CD4-positive, alpha-beta T cell (primary cell): ENCODE measurements around the gene SGSH. TPM values are rescaled to one million over a fixed set of nuclear protein-coding genes. Genes with fewer than 3 reads are reported as not detected.

Experiments
- ATAC-seq: fragments of 200-7000 bp; cut with Tn5 transposase; one replicate; pipeline ENCODE4 v1.10.0; 2022; ENCODE audit warnings: mild to moderate bottlenecking; ENCODE audit not compliant: poor library complexity
- CTCF ChIA-PET: fragments of 350-600 bp; sonication (Branson Sonifier 250); formaldehyde crosslinking; loops from one replicate; lab custom pipeline; 2021; ENCODE audit warnings: antibody characterized with exemption, inconsistent platforms; lab: Charles Lee
- POLR2A ChIA-PET: fragments of 350-600 bp; sonication (Branson Sonifier 250); formaldehyde crosslinking; loops from one replicate; lab custom pipeline; 2021; ENCODE audit warnings: antibody characterized with exemption, inconsistent platforms; lab: Charles Lee
- DNase-seq, 14 experiments: peaks; one replicate each; pipeline ENCODE4 v3.0.0-alpha.2; 2013 to 2020; ENCODE audit warnings: mixed read lengths in 2 of 14
- H3K27ac ChIP-seq, 2 donors: one replicate each; pipeline versions ENCODE4 v1.5.1 to v1.7.0; 2013; ENCODE audit warnings: low read length in 2 of 2, low read depth in 1 of 2, mild to moderate bottlenecking in 1 of 2
- H3K27me3 ChIP-seq, 2 experiments: 1 replicate in 1 of 2; 2 replicates in 1 of 2; pipeline versions ENCODE4 v1.6.1 to v1.7.0; 2013; ENCODE audit warnings: low read length in 2 of 2, control low read depth in 1 of 2, mild to moderate bottlenecking in 1 of 2, moderate library complexity in 1 of 2; ENCODE audit not compliant: insufficient read depth in 2 of 2, control insufficient read depth in 1 of 2
- H3K36me3 ChIP-seq: one replicate; pipeline ENCODE4 v1.6.1; 2013; ENCODE audit warnings: low read length, control low read depth; ENCODE audit not compliant: insufficient read depth
- H3K4me1 ChIP-seq: one replicate; pipeline ENCODE4 v1.6.1; 2013; ENCODE audit warnings: low read length, control low read depth; ENCODE audit not compliant: insufficient read depth
- H3K4me3 ChIP-seq: one replicate; pipeline ENCODE4 v1.5.1; 2013; ENCODE audit warnings: mild to moderate bottlenecking, low read length, moderate library complexity
- H3K9me3 ChIP-seq, 2 experiments: 1 replicate in 1 of 2; 2 replicates in 1 of 2; pipeline versions ENCODE4 v1.6.1 to v1.7.0; 2013; ENCODE audit warnings: low read length in 2 of 2, mild to moderate bottlenecking in 2 of 2, control low read depth in 1 of 2, moderate library complexity in 1 of 2; ENCODE audit not compliant: control insufficient read depth in 1 of 2, insufficient read depth in 1 of 2
- H3K27ac Mint-ChIP-seq: one replicate; pipeline ENCODE4 v1.8.0; 2020; ENCODE audit warnings: mixed read lengths
- H3K27me3 Mint-ChIP-seq: one replicate; pipeline ENCODE4 v1.8.0; 2021; ENCODE audit warnings: mixed read lengths
- H3K36me3 Mint-ChIP-seq: one replicate; pipeline ENCODE4 v1.8.0; 2021; ENCODE audit warnings: low read depth, mixed read lengths
- H3K4me1 Mint-ChIP-seq: one replicate; pipeline ENCODE4 v1.8.0; 2021; ENCODE audit warnings: low read depth, mixed read lengths
- H3K4me3 Mint-ChIP-seq: one replicate; pipeline ENCODE4 v1.8.0; 2020; ENCODE audit warnings: mild to moderate bottlenecking, mixed read lengths
- H3K9me3 Mint-ChIP-seq: one replicate; pipeline ENCODE4 v1.8.0; 2020; ENCODE audit warnings: mixed read lengths
- intact Hi-C, 2 experiments: fragments of 100-400 bp; cut with DNase I in 1 of 2; cut with micrococcal nuclease in 1 of 2; formaldehyde crosslinking; loops; one replicate each; pipeline versions ENCODE4 v1.15.1 to v1.9.0; 2023 to 2025; cut with DNase I, micrococcal nuclease
- total RNA-seq, 174 experiments: library from RNA in 2 of 174; stranded (reverse) in 2 of 174; gene quantifications; one replicate each; pipeline ENCODE4 v1.2.3 and lab custom pipeline; 2021 to 2026
- TF ChIP-seq, protein P1 (sequence below): fragments of 200-600 bp; IDR thresholded peaks from one replicate; pipeline ENCODE4 v1.8.0; 2022; ENCODE audit warnings: antibody characterized with exemption, mild to moderate bottlenecking

The SGSH gene
- total RNA-seq, 2 experiments from 2014 or later = 97.9 to 102 TPM

DNA sequence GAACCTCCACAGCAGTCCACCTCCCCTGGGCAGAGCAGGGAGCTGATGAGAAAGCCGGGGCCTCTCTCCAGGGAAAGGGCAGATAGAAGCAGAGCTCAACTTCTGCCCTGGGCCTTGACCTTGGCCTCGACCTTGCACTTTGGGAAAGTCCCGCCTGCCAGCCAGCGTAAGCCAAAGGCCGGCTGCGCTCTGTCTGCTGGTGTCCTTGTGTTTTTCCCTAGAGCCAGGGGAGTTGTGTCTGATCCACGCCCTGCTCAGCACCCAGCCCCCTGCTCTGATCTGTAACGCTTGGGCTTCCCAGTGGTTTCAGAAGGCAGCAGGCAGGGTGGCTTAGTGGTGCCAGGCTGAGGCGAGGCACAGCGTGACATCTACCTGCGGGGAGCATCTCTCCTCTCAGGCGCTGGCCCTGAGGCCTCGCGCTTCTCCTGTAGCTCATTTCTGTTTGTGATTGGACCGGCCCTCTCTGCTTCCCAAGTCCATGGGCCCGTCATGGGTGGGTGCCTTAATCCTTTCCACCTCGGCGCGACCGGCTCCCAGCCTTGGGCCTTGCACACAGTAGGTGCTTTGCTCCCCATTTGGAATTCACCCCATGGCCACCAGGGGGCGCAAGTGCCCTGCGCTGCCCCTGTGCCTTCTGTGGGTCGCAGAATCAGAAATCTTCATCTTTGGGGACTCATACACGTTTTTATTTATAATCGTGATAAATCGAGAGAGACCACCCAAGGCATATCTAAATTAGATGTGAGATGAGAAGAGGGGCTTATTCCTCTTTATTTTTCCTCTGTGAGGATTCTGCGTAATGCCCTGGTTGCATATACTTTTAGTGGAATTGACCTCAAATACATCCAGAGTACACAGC, 24.2 kb downstream of the SGSH start:
- Histone ChIP-seq H3K4me1 (peaks cover 4% of the 10 kb centered on the region), H3K4me3 (no peak overlapping the region), H3K9me3 (peaks cover 0 to 4% of the 10 kb centered on the region in 2 experiments), H3K27me3 (no peaks in the 10 kb centered on the region), H3K27ac (no peak overlapping the region), H3K36me3 (no peaks in the 10 kb centered on the region)
- intact Hi-C loops = loop anchor here (1.0 to 5.0 kb wide), 3 partner anchors 23 to 166 kb away; no protein-coding TSS in a partner anchor
- H3K9me3 Mint-ChIP-seq = no peaks in the 10 kb centered on the region
- DNase-seq (peak; percentile 29 to 79 (median 59)), ATAC-seq (peak; percentile 56)
- ChIA-PET POLR2A (interaction anchor here (0.6 kb wide), 1 partner anchor 616 kb away, joined by 3 read pairs; no protein-coding TSS in a partner anchor), CTCF (interaction anchor here (0.8 to 2.3 kb wide), 4 partner anchors 29 to 75 kb away, joined by 3 to 14 read pairs (median 5); partner anchors contain the start of gene EIF4A3)
- H3K27ac Mint-ChIP-seq = no peak overlapping the region
- TF ChIP-seq, protein P1, sequence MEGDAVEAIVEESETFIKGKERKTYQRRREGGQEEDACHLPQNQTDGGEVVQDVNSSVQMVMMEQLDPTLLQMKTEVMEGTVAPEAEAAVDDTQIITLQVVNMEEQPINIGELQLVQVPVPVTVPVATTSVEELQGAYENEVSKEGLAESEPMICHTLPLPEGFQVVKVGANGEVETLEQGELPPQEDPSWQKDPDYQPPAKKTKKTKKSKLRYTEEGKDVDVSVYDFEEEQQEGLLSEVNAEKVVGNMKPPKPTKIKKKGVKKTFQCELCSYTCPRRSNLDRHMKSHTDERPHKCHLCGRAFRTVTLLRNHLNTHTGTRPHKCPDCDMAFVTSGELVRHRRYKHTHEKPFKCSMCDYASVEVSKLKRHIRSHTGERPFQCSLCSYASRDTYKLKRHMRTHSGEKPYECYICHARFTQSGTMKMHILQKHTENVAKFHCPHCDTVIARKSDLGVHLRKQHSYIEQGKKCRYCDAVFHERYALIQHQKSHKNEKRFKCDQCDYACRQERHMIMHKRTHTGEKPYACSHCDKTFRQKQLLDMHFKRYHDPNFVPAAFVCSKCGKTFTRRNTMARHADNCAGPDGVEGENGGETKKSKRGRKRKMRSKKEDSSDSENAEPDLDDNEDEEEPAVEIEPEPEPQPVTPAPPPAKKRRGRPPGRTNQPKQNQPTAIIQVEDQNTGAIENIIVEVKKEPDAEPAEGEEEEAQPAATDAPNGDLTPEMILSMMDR = peak; percentile 99
- H3K4me1 Mint-ChIP-seq = no peaks in the 10 kb centered on the region
- H3K27me3 Mint-ChIP-seq = peaks cover 8% of the 10 kb centered on the region
- no peaks in the 10 kb centered on the region for H3K36me3 Mint-ChIP-seq
- no peak overlapping the region for H3K4me3 Mint-ChIP-seq

DNA sequence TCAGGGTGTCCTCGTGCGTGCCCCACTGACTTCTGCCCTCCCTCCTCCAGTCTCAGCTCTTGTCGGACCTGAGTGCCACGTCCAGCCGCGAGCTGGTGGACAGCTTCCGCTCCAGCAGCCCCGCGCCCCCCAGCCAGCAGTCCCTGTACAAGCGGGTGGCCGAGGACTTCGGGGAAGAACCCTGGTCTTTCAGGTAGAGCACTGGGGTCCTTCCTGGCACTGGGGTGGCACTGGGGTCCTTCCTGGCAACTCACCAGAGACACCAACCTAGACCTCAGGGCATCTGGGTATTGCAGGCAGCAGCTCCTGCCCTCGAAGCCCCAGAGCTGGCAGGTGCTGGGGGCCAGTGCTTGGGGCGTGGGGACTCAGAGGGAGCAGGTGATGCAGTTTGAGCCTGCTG, 25.0 kb downstream of the SGSH start:
- Histone ChIP-seq H3K4me3 (no peak overlapping the region), H3K27me3 (no peaks in the 10 kb centered on the region), H3K27ac (no peak overlapping the region), H3K4me1 (peaks cover 4% of the 10 kb centered on the region), H3K9me3 (peaks cover 0 to 4% of the 10 kb centered on the region in 2 experiments), H3K36me3 (no peaks in the 10 kb centered on the region)
- Mint-ChIP-seq H3K27me3 (peaks cover 8% of the 10 kb centered on the region), H3K4me1 (no peaks in the 10 kb centered on the region), H3K27ac (no peak overlapping the region), H3K9me3 (no peaks in the 10 kb centered on the region), H3K4me3 (no peak overlapping the region), H3K36me3 (no peaks in the 10 kb centered on the region)
- TF ChIP-seq, protein P1 = no peak
- intact Hi-C loops = loop anchor here in 1 of 2 experiments (5.0 kb wide), 1 partner anchor 167 kb away; no protein-coding TSS in a partner anchor
- CTCF ChIA-PET = interaction anchor here (2.0 to 2.3 kb wide), 2 partner anchors 57 to 76 kb away, joined by 7 to 14 read pairs; no protein-coding TSS in a partner anchor
- POLR2A ChIA-PET = interaction anchor here (0.6 kb wide), 1 partner anchor 617 kb away, joined by 3 read pairs; no protein-coding TSS in a partner anchor
- DNase-seq (no peak), ATAC-seq (no peak)

DNA sequence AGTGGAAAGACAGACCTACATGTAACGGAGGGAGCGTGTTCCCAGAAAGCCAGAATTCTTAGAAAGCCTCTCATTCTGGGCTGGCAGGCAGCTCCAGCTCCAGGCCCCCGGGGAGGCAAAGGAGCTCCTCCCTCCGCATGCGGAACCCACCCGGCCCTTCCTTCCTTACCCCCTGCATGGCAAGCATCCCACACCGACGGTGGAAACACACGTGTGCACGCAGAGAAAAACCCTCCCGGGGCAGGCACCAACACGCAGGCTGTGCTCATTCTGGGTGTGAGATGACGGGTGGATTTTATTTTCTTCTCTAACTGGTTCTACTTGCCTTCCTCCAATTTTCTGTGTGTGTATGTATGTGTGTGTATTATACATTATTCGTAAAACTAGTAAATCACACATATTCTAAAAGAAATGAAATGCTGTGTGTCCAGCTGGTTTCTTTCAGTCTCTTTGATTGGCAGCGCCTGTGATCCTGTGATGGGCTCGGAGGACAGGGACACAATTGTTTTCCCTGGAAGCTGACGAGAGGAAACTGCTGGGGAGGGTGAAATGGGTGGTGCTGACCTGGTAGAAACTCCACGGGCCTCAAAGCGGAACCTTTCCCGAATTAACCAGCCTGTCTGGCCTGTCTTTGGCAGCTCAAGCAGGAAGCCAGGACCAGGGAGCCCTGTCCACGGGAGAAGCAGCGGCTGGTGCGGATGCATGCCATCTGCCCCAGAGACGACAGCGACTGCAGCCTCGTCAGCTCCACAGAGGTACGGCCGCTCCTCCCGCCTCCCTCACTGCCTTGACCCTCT, 28.1 kb downstream of the SGSH start:
- no peaks in the 10 kb centered on the region for H3K4me1 Mint-ChIP-seq
- no peaks in the 10 kb centered on the region for H3K36me3 ChIP-seq
- TF ChIP-seq, protein P1 = no peak
- H3K4me3 ChIP-seq = no peak overlapping the region
- DNase-seq = no peak
- no peaks in the 10 kb centered on the region for H3K36me3 Mint-ChIP-seq
- intact Hi-C loops = loop anchor here in 1 of 2 experiments (5.0 kb wide), 1 partner anchor 175 kb away; no protein-coding TSS in a partner anchor
- no peak for ATAC-seq
- H3K4me1 ChIP-seq = peaks cover 4% of the 10 kb centered on the region
- H3K9me3 Mint-ChIP-seq = no peaks in the 10 kb centered on the region
- H3K27me3 Mint-ChIP-seq = peaks cover 8% of the 10 kb centered on the region
- peaks cover 0 to 4% of the 10 kb centered on the region in 2 experiments for H3K9me3 ChIP-seq
- no peaks in the 10 kb centered on the region for H3K27me3 ChIP-seq
- ChIA-PET CTCF (no interaction called here), POLR2A (no interaction called here)
- no peak overlapping the region for H3K27ac ChIP-seq
- H3K4me3 Mint-ChIP-seq = no peak overlapping the region
- H3K27ac Mint-ChIP-seq = no peak overlapping the region
